ENCODE results near the gene SLC35F3.
"Not testable (repeated sequence)": the region's sequence is repeated elsewhere in the genome, so short reads cannot be mapped to it uniquely, and the experiment has no call there.

Gene SLC35F3

GRCh38 chr1:234111458-234112142 is 207.1 kb downstream of the SLC35F3 start:
- no peak for DNase-seq

- DNase-seq = peak; percentile 22
Observed at GRCh38 chr1:234114648-234115307, 210.3 kb downstream of the SLC35F3 start.

- DNase-seq = no peak
Observed at GRCh38 chr1:234118911-234119310, 214.4 kb downstream of the SLC35F3 start.

GRCh38 chr1:234119431-234119830 is 215.0 kb downstream of the SLC35F3 start:
- DNase-seq = no peak

- no peak for DNase-seq
Observed at GRCh38 chr1:234120327-234120944, 216.0 kb downstream of the SLC35F3 start.

- not testable (repeated sequence) for DNase-seq
Observed at GRCh38 chr1:234121659-234122058, 217.2 kb downstream of the SLC35F3 start.

- not testable (repeated sequence) for DNase-seq
Observed at GRCh38 chr1:234122571-234122970, 218.1 kb downstream of the SLC35F3 start.

- DNase-seq = no peak
Observed at GRCh38 chr1:234123867-234124266, 219.4 kb downstream of the SLC35F3 start.

GRCh38 chr1:234125283-234125682 is 220.8 kb downstream of the SLC35F3 start:
- DNase-seq = peak; percentile 70

- DNase-seq = no peak
Observed at GRCh38 chr1:234125714-234126113, 221.2 kb downstream of the SLC35F3 start.

GRCh38 chr1:234127026-234127671 is 222.7 kb downstream of the SLC35F3 start:
- DNase-seq = no peak

GRCh38 chr1:234132795-234133194 is 228.3 kb downstream of the SLC35F3 start:
- DNase-seq = no peak

GRCh38 chr1:234134878-234135277 is 230.4 kb downstream of the SLC35F3 start:
- no peak for DNase-seq

- no peak for DNase-seq
Observed at GRCh38 chr1:234135501-234135900, 231.0 kb downstream of the SLC35F3 start.

GRCh38 chr1:234136073-234136472 is 231.6 kb downstream of the SLC35F3 start:
- DNase-seq = no peak

- DNase-seq = no peak
Observed at GRCh38 chr1:234139966-234140365, 235.5 kb downstream of the SLC35F3 start.

- no peak for DNase-seq
Observed at GRCh38 chr1:234140388-234140787, 235.9 kb downstream of the SLC35F3 start.

- DNase-seq = no peak
Observed at GRCh38 chr1:234141006-234141405, 236.5 kb downstream of the SLC35F3 start.

GRCh38 chr1:234143681-234144080 is 239.2 kb downstream of the SLC35F3 start:
- no peak for DNase-seq

GRCh38 chr1:234144901-234145300 is 240.4 kb downstream of the SLC35F3 start:
- DNase-seq = no peak

GRCh38 chr1:234148350-234148749 is 243.9 kb downstream of the SLC35F3 start:
- no peak for DNase-seq

GRCh38 chr1:234148816-234149215 is 244.3 kb downstream of the SLC35F3 start:
- DNase-seq = no peak

GRCh38 chr1:234149217-234149616 is 244.7 kb downstream of the SLC35F3 start:
- no peak for DNase-seq

- no peak for DNase-seq
Observed at GRCh38 chr1:234150892-234151291, 246.4 kb downstream of the SLC35F3 start.

All from activated CD4-positive, alpha-beta T cell treated with anti-CD3 and anti-CD28 coated beads for 48 hours (primary cell).